Esophagus squamous epithelium (tissue), 5 donors: Measurements from ENCODE around the gene CFC1B. TPM values are rescaled to one million over a fixed set of nuclear protein-coding genes. Genes with fewer than 3 reads are reported as not detected.
"Not testable (repeated sequence)": the region's sequence is repeated elsewhere in the genome, so short reads cannot be mapped to it uniquely, and the experiment has no call there.

Source experiments
- DNase-seq: peaks from one replicate; lab custom pipeline; 2025; lab: John Stamatoyannopoulos, UW
- H3K27ac ChIP-seq, 4 donors: fragments of 200-600 bp; sonication (generic); one replicate each; pipeline ENCODE4 v1.5.1; 2016 to 2019; ENCODE audit warnings: mild to moderate bottlenecking in 1 of 4
- H3K27me3 ChIP-seq, 4 donors: fragments of 200-600 bp; sonication (generic); 1 replicate in 3 of 4; 2 replicates in 1 of 4; pipeline versions ENCODE4 v1.5.1 to v1.6.0; 2017 to 2021; ENCODE audit warnings: antibody characterized with exemption in 1 of 4
- H3K36me3 ChIP-seq, 3 donors: fragments of 200-600 bp; sonication (generic); one replicate each; pipeline ENCODE4 v1.5.1; 2016 to 2019
- H3K4me1 ChIP-seq, 3 donors: fragments of 200-600 bp; sonication (generic); one replicate each; pipeline ENCODE4 v1.5.1; 2017 to 2019
- H3K4me3 ChIP-seq, 4 donors: fragments of 200-600 bp; sonication (generic); 1 replicate in 3 of 4; 2 replicates in 1 of 4; pipeline ENCODE4 v1.5.1; 2016 to 2019; ENCODE audit warnings: mild to moderate bottlenecking in 2 of 4, moderate library complexity in 1 of 4
- H3K9me3 ChIP-seq, 3 donors: fragments of 200-600 bp; sonication (generic); one replicate each; pipeline ENCODE4 v1.5.1; 2016 to 2019
- WGBS, 2 donors: methylation state at CpG; one replicate each; pipeline ENCODE4 v1.1.5; 2018; 5-methylcytosine and 5-hydroxymethylcytosine counted together
- intact Hi-C: fragments of 100-400 bp; cut with DNase I; formaldehyde crosslinking; loops from one replicate; pipeline ENCODE4 v1.15.0; 2022
- total RNA-seq, 4 donors: library from RNA; depleted of rRNA; stranded (reverse); fragments of >200 nt; gene quantifications; one replicate each; pipeline ENCODE4 v1.1.0, GENCODE V29; 2016
- donor health status: DM: yes; HTN: yes; CAD: no.

Gene CFC1B
- not detected for total RNA-seq

- WGBS, 2 donors, result no CpG with 5 or more reads among the region's 7 CpGs
- H3K4me3 ChIP-seq, DNase-seq, H3K27ac ChIP-seq, intact Hi-C loops, H3K4me1 ChIP-seq, H3K36me3 ChIP-seq, H3K9me3 ChIP-seq, H3K27me3 ChIP-seq: not testable (repeated sequence)
Measured at GRCh38 chr2:130520992-130521391, at the start of gene CFC1B. CFC1B (plus strand) TSS chr2:130521222; CDS start chr2:130521485, 263 bp downstream.

DNA sequence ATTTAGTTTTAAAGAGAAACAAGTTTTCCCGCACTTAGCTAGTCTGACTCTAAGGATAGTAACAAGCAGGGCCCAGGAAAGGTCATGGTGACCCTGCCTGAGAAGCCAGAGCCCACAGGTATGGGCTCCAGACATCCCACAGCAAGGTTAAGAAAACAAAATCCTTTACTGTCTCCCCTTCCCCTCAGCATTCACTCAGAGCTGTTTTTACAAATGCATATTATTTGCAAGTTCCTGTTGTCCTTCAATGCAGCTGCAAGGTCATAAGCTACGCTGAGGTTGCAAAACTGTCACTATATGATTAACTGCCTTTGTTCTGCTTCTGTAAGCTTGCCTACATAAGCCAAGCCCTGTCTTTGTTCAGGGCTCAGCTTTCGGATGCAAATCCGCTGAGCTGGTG, 29.9 kb upstream of the CFC1B start:
- H3K9me3 ChIP-seq, DNase-seq, intact Hi-C loops, H3K27me3 ChIP-seq, H3K27ac ChIP-seq, H3K4me1 ChIP-seq, H3K36me3 ChIP-seq, H3K4me3 ChIP-seq: not testable (repeated sequence)
- WGBS, 2 donors, result 0 to 60% methylated on average over 1 to 3 of the region's 4 CpGs

DNA sequence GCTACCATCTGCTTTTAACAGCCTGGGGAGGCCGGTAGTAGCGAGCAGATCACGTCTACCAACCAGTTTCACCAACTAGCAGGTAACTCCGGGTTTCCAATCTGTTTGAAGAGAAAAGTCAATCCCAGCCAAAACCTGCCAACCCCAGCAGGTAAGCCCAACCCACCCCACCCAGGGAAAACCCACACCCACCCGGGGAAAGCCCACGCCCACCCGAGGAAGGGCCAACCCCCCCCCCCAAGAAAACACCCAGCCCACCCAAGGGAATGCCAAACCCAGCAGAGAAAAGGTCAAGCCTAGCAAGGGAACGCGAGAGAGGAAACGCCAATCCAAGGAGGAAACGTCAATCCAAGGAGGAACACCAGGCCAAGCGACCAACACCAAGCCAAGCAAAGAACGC, 11.8 kb upstream of the CFC1B start, which contains the start of gene POTEI:
POTEI (minus strand) TSS at position 101 of the 400 bp plus-strand sequence; CDS start at position 8, 93 bp downstream.
- H3K4me1 ChIP-seq, H3K36me3 ChIP-seq, DNase-seq, H3K4me3 ChIP-seq, H3K9me3 ChIP-seq, intact Hi-C loops, H3K27ac ChIP-seq, H3K27me3 ChIP-seq: not testable (repeated sequence)
- no CpG with 5 or more reads among the region's 13 CpGs for WGBS, 2 donors

DNA sequence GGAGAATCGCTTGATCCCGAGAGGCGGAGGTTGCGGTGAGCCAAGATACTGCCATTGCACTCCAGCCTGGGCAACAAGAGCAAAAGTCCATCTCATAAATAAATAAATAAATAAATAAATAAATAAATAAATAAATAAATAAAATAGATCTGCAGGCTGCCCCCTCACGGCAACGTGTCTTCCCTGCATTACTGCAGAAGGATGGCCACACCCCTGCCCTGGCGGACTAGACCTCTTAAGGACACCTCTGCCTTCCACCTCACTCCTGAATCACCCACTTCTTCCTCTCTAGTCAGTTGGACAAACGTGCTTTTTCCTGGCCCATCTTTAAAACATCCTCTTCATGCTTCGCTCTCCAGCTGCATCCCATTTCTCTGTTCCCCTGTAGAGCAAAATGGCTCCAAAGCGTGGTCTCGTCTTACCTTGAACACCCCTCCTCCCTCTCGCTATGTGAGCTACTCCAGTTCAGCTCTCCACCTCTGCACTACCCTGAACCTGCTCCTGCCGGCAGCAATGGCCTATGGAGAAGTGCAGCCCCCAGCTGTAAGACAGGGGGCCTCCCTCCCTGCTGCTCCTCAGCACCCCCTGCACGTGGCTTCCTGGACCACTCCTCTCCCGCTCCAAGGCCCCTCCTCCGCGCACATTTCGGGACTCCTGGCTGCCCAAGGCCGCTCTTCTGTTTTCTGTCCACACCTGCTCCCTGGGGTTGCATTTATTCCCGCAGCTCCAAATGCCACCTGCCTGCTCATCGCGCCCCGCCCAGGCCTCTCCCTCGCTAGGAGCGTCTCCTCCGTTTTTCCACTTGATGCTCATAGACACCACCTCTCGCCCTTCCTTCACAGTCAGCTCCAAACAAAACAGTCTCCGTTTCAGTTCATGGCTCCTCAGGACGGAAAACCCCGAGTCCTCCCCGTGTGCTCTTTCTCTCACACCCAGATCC, 9.9 kb upstream of the CFC1B start:
- intact Hi-C loops, H3K36me3 ChIP-seq, H3K27ac ChIP-seq, H3K4me1 ChIP-seq, H3K27me3 ChIP-seq, H3K9me3 ChIP-seq, DNase-seq, H3K4me3 ChIP-seq: not testable (repeated sequence)
- no CpG with 5 or more reads among the region's 31 CpGs for WGBS, 2 donors

DNA sequence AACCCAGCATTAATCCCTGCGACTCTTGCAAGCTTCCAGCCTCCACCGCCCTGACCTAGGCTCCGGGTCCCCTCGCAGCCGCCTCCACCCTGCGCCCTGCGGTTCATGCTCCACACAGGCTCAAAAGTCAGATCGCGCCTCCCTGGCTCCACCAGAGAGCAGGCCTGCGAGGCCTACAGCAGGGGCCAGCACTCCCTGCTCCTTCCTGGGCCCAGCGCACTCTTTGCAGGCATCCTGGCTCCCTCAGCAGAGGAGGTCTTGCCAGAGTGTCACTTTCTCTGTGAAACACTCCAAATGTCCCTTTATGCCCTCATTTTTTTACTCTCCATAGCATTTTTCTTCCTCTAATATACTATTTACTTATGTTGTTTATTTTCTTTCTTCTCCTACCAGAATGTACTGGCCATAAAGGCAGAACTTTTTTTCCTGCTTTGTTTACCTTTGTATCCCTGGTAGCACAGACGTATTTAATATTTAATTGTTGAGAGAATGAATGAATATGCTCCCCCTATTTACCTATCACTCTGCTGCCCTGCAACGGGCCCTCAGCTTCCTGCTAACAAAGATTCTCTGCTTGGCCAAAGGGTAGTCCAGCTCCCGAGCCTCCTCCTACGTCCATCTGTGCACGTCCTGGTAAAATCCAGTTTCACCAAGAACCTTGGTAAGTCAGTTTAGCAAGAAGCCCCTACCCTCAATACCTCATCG, 9.1 kb upstream of the CFC1B start:
- H3K27me3 ChIP-seq, DNase-seq, H3K4me1 ChIP-seq, H3K36me3 ChIP-seq, intact Hi-C loops, H3K9me3 ChIP-seq, H3K4me3 ChIP-seq, H3K27ac ChIP-seq: not testable (repeated sequence)
- WGBS, 2 donors, result 77% methylated on average over 5 of the region's 17 CpGs

DNA sequence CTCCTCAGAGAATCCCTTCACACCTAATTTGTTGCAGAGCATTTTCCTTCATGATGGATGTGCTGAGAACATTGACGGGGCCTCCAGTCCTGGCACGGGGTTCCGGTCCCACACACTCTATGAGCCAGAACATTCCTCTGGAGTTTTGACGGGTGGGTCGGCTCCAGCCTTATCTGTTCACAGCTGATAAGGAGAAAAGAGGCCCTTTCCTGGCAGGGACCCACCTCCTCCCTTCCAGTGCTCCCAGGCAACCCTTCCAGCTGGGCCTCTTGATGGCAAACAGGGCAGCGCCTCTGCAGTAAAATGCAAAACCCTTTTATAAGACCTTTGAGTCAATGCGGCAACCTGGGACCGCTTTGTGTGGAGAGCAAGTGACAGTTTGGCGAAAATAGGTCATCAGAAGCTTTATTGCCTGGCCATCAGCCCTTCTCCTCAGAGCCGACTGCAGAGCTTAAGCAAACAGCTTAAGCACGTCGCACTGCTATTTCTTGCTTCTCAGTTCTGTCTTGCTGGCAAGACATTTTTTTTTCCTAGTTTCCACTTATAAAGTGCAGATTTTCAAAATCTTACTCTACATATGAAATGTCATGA, 2.4 kb upstream of the CFC1B start:
- H3K27me3 ChIP-seq, H3K9me3 ChIP-seq, H3K4me3 ChIP-seq, H3K4me1 ChIP-seq, H3K36me3 ChIP-seq, DNase-seq, intact Hi-C loops, H3K27ac ChIP-seq: not testable (repeated sequence)
- no CpG with 5 or more reads among the region's 12 CpGs for WGBS, 2 donors

DNA sequence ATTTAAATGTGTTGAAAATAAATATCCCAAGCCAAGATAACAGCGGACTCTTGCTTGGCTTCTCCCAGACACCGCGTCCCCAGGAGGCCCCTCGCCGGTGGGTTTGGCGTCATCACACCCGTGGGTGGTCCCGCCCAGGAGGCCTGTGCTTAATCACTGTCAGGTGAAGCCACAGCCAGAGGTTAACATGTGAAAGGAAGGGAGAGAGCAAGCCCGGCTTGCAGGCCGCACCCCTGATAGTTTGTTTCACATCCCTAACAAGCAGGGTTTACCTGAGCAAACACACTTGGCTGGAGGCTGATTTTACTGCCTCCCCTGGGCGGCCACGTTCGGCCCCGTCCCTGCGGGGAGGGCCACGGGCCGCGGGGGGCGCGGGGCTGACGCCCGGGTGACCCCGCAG, 1.4 kb downstream of the CFC1B start:
- H3K4me3 ChIP-seq, H3K27ac ChIP-seq, H3K27me3 ChIP-seq, DNase-seq, H3K36me3 ChIP-seq, H3K4me1 ChIP-seq, H3K9me3 ChIP-seq, intact Hi-C loops: not testable (repeated sequence)
- no CpG with 5 or more reads among the region's 23 CpGs for WGBS, 2 donors

- H3K27me3 ChIP-seq, H3K4me1 ChIP-seq, DNase-seq, H3K9me3 ChIP-seq, H3K36me3 ChIP-seq, H3K27ac ChIP-seq, H3K4me3 ChIP-seq, intact Hi-C loops: not testable (repeated sequence)
- WGBS, 2 donors, result no CpG with 5 or more reads among the region's 40 CpGs
Measured at GRCh38 chr2:130527365-130527967, 6.4 kb downstream of the CFC1B start.

DNA sequence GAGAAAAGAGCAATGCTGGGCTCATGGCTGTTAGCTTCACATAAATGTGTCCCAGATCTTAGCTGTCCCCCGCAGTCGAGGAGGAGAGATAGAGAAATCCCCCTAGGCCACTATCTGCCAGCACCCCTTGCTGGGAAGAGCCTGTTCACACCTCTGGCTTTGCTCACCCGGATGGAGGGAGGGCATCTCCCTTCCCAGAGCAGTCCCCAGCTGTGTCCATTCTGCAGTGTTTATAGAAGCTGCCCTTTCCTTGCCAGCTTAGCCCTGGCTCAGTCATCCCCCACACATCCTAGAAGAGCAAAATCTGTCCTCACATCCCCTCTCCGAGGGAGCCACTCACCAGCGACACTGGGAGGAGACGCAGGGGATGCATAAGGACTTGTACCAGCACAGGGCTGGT, 8.5 kb downstream of the CFC1B start:
- H3K27me3 ChIP-seq, intact Hi-C loops: not testable (repeated sequence)
- whole genome bisulfite sequencing, 2 donors, result no CpG with 5 or more reads among the region's 6 CpGs

GRCh38 chr2:130530212-130530611, 9.2 kb downstream of the CFC1B start:
- H3K27ac ChIP-seq, DNase-seq, intact Hi-C loops, H3K9me3 ChIP-seq, H3K27me3 ChIP-seq, H3K4me3 ChIP-seq, H3K4me1 ChIP-seq, H3K36me3 ChIP-seq: not testable (repeated sequence)
- no CpG with 5 or more reads among the region's 4 CpGs for WGBS, 2 donors

More for the DNA sequence above, 8.5 kb downstream of the CFC1B start:
- H3K36me3 ChIP-seq, H3K9me3 ChIP-seq, H3K4me1 ChIP-seq, DNase-seq, H3K27ac ChIP-seq, H3K4me3 ChIP-seq: not testable (repeated sequence)

DNA sequence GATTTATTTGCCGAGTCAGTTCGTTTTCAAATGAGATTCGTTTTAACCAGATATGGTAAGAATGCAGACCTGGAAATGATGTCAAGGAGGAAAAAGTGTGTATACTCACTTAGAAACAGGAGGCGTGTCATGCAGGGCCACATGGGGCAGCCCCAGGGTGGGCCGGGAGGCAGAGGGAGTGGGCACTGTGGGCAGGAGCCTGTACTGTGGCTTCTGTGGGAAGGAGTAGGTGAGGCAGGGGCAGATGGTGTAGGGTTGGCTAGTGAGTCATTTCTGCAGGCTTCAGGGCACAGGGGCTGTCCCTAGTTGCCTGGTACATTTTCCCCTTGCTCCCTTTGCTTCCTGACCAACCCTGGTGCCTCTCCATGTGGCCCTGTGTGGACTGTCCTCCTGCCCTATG, 10.2 kb downstream of the CFC1B start:
- intact Hi-C loops, DNase-seq, H3K4me1 ChIP-seq, H3K36me3 ChIP-seq, H3K27me3 ChIP-seq, H3K27ac ChIP-seq, H3K4me3 ChIP-seq, H3K9me3 ChIP-seq: not testable (repeated sequence)
- WGBS, 2 donors, result no CpG with 5 or more reads among the region's 5 CpGs

GRCh38 chr2:130531672-130532071, 10.7 kb downstream of the CFC1B start:
- no CpG with 5 or more reads among the region's 9 CpGs for WGBS, 2 donors
- not testable (repeated sequence) for H3K9me3 ChIP-seq, H3K27me3 ChIP-seq

More at GRCh38 chr2:130531672-130532071, 10.7 kb downstream of the CFC1B start:
- DNase-seq, H3K4me1 ChIP-seq, H3K27ac ChIP-seq, intact Hi-C loops, H3K4me3 ChIP-seq, H3K36me3 ChIP-seq: not testable (repeated sequence)
